ENCODE measurements around the gene PRKCA.

- no peak for TF ChIP-seq POLR2AphosphoS5 (IDR thresholded peaks at IDR 0.05; ENCODE audit: low read depth, low read length)
- no peak for TF ChIP-seq POLR2A (IDR thresholded peaks at IDR 0.05; ENCODE audit: low read depth, low read length)
These were observed 114.9 kb downstream of the PRKCA start for GRCh38 chr17:66417300-66417719.
